ENCODE data around the gene TRAK1.

TRAK1 gene

GRCh38 chr3:42191443-42191747, 100.2 kb downstream of the TRAK1 start:
- DNase-seq (ENCODE audit: insufficient read length) (no peak), FAIRE-seq (no peak)
- no peak for TF ChIP-seq TAF1 (IDR thresholded peaks at IDR 0.05; ENCODE audit: borderline replicate concordance, low read depth, low read length)

GRCh38 chr3:42192334-42193200, 101.4 kb downstream of the TRAK1 start:
- no peak for DNase-seq (ENCODE audit: insufficient read length)
- FAIRE-seq = peak; percentile 90
- no peak for TF ChIP-seq TAF1 (IDR thresholded peaks at IDR 0.05; ENCODE audit: borderline replicate concordance, low read depth, low read length)
- no peak for TF ChIP-seq POLR2A (IDR thresholded peaks at IDR 0.05; ENCODE audit: low read depth, low read length)
- no peak for TF ChIP-seq POLR2AphosphoS5 (IDR thresholded peaks at IDR 0.05; ENCODE audit: low read depth, low read length)

GRCh38 chr3:42194943-42195510, 103.9 kb downstream of the TRAK1 start:
- peak; percentile 67 for FAIRE-seq
- no peak for DNase-seq (ENCODE audit: insufficient read length)
- TF ChIP-seq POLR2A (IDR thresholded peaks at IDR 0.05; ENCODE audit: low read depth, low read length) (no peak), POLR2AphosphoS5 (IDR thresholded peaks at IDR 0.05; ENCODE audit: low read depth, low read length) (no peak), TAF1 (IDR thresholded peaks at IDR 0.05; ENCODE audit: borderline replicate concordance, low read depth, low read length) (no peak)

GRCh38 chr3:42195879-42196330, 104.7 kb downstream of the TRAK1 start:
- TF ChIP-seq TAF1 (IDR thresholded peaks at IDR 0.05; ENCODE audit: borderline replicate concordance, low read depth, low read length) (no peak), POLR2A (IDR thresholded peaks at IDR 0.05; ENCODE audit: low read depth, low read length) (no peak), POLR2AphosphoS5 (IDR thresholded peaks at IDR 0.05; ENCODE audit: low read depth, low read length) (no peak)
- FAIRE-seq (peak; percentile 93), DNase-seq (ENCODE audit: insufficient read length) (peak; percentile 43)

- no peak for FAIRE-seq
- no peak for DNase-seq (ENCODE audit: insufficient read length)
These were observed 107.6 kb downstream of the TRAK1 start for GRCh38 chr3:42198709-42199108.

GRCh38 chr3:42202217-42202865, 111.2 kb downstream of the TRAK1 start:
- FAIRE-seq (no peak), DNase-seq (ENCODE audit: insufficient read length) (no peak)
- TF ChIP-seq POLR2A (IDR thresholded peaks at IDR 0.05; ENCODE audit: low read depth, low read length) = no peak
- no peak for TF ChIP-seq POLR2AphosphoS5 (IDR thresholded peaks at IDR 0.05; ENCODE audit: low read depth, low read length)
- no peak for TF ChIP-seq TAF1 (IDR thresholded peaks at IDR 0.05; ENCODE audit: borderline replicate concordance, low read depth, low read length)

More at GRCh38 chr3:42198709-42199108, 107.6 kb downstream of the TRAK1 start:
- TF ChIP-seq TAF1 (IDR thresholded peaks at IDR 0.05; ENCODE audit: borderline replicate concordance, low read depth, low read length) (no peak), POLR2AphosphoS5 (IDR thresholded peaks at IDR 0.05; ENCODE audit: low read depth, low read length) (no peak), POLR2A (IDR thresholded peaks at IDR 0.05; ENCODE audit: low read depth, low read length) (no peak)

- TF ChIP-seq TAF1 (IDR thresholded peaks at IDR 0.05; ENCODE audit: borderline replicate concordance, low read depth, low read length) (no peak), POLR2AphosphoS5 (IDR thresholded peaks at IDR 0.05; ENCODE audit: low read depth, low read length) (no peak), POLR2A (IDR thresholded peaks at IDR 0.05; ENCODE audit: low read depth, low read length) (no peak)
- DNase-seq (ENCODE audit: insufficient read length) = no peak
- peak; percentile 53 for FAIRE-seq
These were observed 113.9 kb downstream of the TRAK1 start for GRCh38 chr3:42204867-42205599.

GRCh38 chr3:42205800-42206514, 114.8 kb downstream of the TRAK1 start:
- TF ChIP-seq TAF1 (IDR thresholded peaks at IDR 0.05; ENCODE audit: borderline replicate concordance, low read depth, low read length) = no peak
- TF ChIP-seq POLR2A (IDR thresholded peaks at IDR 0.05; ENCODE audit: low read depth, low read length) = no peak
- no peak for TF ChIP-seq POLR2AphosphoS5 (IDR thresholded peaks at IDR 0.05; ENCODE audit: low read depth, low read length)
- FAIRE-seq (peak; percentile 87), DNase-seq (ENCODE audit: insufficient read length) (peak; percentile 33)

- DNase-seq (ENCODE audit: insufficient read length) = no peak
- FAIRE-seq = no peak
These were observed 118.8 kb downstream of the TRAK1 start for GRCh38 chr3:42209917-42210316.

GRCh38 chr3:42210726-42211125, 119.6 kb downstream of the TRAK1 start:
- TF ChIP-seq TAF1 (IDR thresholded peaks at IDR 0.05; ENCODE audit: borderline replicate concordance, low read depth, low read length) (no peak), POLR2AphosphoS5 (IDR thresholded peaks at IDR 0.05; ENCODE audit: low read depth, low read length) (no peak), POLR2A (IDR thresholded peaks at IDR 0.05; ENCODE audit: low read depth, low read length) (no peak)
- DNase-seq (ENCODE audit: insufficient read length) (no peak), FAIRE-seq (no peak)

More at GRCh38 chr3:42209917-42210316, 118.8 kb downstream of the TRAK1 start:
- TF ChIP-seq TAF1 (IDR thresholded peaks at IDR 0.05; ENCODE audit: borderline replicate concordance, low read depth, low read length) (no peak), POLR2AphosphoS5 (IDR thresholded peaks at IDR 0.05; ENCODE audit: low read depth, low read length) (no peak), POLR2A (IDR thresholded peaks at IDR 0.05; ENCODE audit: low read depth, low read length) (no peak)
